Stimulated activated CD4-positive, alpha-beta T cell treated with anti-CD3 and anti-CD28 coated beads, Interleukin-15, amount 100 ng/mL, for 24 hours (primary cell): ENCODE results near the gene TMEM196.
A peak's percentile ranks its signal among the peaks of the same experiment; 100 is the strongest.

Experiments
- DNase-seq: peaks from one replicate; pipeline ENCODE4 v3.0.0-alpha.2; 2020

TMEM196 gene

DNA sequence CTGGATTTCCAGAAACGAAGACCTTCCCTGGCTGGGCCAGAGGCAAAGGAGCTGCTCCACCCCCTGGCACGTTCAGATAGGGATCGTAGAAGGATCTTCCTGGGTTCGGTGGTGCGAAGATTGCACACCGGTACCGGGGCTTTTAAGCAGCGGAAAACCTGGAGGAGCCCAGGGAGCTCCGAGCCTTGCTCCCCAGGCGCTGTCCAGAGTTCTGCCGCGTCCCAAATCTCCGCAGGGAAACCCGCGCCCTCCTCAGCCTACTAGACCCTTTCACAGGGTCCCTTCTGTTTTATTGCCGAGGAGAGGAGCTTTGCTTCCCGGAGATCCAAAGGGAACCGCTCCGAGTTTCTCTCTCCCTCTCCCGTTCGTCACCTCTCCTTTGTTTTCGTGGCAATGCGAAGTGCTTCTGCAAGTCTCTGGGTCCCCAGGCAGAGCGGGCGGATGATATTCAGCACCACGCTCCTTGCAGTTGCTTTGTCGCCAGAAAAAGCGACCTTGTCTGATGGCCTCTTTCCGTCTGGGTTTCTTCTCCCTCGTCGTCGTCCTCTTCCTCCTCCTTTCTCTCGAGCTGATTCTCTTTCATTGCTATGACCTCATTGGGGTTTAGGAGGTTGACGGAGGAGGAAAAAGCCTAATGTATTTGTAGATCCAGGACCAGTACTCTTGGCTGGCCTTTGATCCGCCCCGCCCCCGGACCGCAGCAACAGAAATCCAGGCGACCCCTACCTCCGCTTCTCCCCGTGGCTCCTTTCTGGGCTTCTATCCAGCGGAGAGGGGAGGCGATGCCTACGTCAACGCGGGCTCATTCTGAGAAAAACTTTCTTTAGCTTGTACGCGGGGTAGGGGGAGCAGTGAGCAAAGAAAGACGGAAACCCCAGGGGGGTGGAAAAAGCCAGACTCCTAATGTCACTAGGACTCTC is at the start of gene TMEM196:
TMEM196 (minus strand) TSS at position 777 of the 920 bp plus-strand sequence. CDS start 921 bp downstream, outside the sequence.
- peak; percentile 2 for DNase-seq

DNA sequence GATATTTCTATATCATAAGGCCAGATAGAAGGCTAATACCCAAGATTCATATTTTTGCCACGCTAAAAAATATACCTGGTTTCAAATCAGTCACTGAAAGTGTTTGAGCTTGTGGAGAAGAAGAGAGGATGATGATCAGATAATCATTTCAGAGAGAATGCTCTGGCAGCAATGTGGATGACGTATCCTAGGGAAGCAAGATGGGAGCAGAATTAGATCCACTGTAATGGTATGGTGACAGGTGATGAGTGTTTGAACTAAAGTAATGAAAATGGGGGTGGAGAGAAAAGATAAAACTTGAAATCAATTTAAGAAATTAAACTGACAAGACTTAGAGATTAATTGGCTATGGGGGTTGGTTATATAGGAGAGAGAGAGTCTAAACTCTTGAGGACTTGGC is 42.7 kb upstream of the TMEM196 start:
- DNase-seq: no peak

DNA sequence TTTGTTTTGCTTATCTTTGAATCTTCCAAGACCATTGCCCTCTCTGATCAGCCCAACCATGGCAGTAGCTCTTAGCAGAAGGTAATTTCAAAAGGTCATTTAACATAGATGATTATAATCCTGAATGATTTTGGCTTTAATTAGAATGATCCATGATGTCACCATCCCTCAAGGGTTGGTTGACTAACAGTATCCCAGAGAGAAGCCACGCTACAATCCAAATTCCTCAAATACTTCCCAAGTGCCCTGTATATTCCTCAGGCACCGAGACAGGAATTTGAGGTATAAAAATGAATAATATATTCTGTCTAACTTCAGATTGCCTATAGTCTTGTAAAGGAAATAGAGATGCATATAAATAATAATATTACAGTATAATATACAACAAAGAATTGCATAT is 42.1 kb upstream of the TMEM196 start:
- DNase-seq: no peak

DNA sequence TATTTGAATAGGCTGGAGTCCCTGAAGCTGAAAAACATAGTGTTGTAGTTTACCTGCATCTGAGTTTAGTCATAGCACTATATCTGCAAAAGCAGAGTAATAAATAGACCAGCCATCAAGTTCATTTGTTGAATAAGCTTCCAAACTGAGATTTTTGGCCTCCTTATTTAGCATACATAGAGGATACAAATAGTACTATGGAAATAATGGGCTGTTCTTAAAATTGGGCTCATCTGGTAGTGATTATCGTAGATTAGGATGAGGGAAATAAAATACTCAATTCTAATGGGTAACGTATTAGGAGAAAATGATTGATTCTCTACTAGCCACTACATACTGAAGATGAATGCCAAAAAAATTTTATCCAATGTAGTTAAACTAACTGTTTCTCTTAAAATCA is 41.4 kb upstream of the TMEM196 start:
- DNase-seq: no peak

DNA sequence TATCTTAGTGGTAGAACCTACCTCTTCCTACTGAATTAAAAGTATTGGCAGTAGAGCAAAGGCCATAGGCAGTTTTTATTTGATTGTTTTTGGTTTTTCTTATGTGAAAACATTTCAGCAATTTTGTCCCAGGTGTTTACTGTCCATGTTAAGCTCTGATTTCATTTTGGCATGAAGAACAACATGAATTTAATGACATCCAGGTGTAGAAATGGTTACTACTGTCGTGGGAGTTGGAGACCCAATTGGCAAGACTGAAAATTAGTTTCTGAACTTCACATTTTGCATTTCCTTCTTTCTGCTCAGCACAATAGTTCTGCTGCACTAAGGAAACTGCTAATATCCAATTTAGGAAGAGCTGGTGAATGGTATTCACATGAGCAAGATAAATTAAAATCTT is 38.0 kb upstream of the TMEM196 start:
- no peak for DNase-seq

DNA sequence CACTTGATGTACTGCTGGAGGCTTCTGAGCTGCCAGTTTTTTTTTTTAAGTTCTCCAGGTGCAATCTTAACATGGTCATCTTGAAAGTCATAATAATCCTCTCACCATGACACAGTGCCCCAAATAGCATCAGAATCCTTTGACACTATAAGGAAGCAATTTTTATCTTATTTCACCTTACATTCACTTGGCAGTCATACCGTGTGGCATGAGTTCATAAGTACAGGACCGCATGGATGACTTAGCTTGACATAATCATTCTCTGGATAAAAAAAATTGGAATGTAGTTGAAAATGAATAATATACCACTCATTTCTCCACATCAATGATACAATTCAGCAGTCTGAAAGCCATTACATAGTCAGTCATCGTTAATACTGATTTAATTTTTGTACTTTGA is 25.6 kb upstream of the TMEM196 start:
- DNase-seq: no peak

DNA sequence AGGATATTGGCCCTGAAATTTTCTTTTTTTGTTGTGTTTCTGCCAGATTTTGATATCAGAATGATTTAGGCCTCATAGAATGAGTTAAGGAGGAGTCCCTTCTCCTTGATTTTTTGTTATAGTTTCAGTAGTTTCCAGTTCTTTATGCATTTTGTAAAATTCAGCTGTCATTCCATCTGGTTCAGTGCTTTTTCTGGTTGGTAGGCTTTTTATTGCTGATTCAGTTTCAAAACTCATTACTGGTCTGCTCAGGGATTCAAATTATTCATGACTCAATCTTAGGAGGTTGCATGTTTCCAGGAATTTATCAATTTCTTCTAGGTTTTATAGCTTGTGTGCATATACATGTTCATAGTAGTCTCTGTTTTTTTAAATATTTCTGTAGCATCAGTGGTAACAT is 10.1 kb upstream of the TMEM196 start:
- DNase-seq: no peak

DNA sequence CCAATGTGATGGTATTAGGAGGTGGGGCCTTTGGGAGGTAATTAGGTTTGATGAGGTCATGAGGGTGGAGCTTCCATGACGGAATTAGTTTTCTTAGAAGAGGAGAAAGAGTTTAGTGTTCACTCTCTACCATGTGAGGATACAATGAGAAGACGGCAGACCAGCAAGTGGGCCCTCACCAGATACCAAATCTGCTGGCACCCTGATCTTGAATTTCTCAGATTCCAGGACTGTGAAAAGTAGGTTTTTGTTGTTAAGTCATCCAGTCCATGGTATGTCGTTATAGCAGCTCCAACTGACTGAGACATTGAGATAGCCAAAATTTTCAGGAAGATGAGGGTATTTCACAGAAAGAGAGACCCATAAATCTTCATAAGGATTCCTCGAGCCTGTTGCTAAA is 3.6 kb upstream of the TMEM196 start:
- no peak for DNase-seq

DNA sequence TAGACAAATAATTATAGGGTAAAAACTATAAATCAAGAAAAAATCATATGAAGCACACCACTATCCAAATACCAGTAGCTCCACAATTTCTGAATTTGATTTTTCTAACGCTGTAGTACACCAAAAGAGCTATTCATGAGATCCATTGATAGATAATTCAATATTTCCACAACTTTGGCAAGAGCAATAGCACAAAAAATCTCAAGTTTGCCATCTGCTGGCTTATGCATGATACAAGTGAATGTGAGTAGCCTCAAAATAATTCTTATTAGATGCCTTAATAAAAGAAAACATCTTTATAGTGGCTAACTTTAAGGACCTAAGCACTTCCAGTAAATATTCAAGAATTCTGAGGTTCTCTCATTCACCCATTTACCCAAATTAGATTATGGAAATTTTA is 2.2 kb upstream of the TMEM196 start:
- DNase-seq: no peak

DNA sequence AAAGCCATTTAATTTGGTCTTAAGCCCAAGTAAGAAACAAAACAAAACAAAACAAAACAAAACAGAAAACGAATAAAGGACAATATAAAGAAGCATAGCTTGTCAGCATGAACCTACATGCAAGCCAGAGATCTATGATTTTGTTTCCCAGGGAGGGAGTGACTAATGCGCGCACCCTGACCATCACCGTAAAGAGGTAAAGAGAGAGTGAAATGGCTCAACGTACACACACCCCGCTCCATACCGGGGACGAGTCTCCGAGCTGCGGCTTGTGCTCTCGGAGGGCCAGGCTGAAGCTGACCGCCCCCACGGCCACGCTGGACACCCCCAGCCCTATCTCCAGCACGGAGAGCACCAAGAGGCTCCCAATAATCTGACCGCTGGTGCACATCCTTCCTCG is 1.1 kb downstream of the TMEM196 start:
- no peak for DNase-seq

DNA sequence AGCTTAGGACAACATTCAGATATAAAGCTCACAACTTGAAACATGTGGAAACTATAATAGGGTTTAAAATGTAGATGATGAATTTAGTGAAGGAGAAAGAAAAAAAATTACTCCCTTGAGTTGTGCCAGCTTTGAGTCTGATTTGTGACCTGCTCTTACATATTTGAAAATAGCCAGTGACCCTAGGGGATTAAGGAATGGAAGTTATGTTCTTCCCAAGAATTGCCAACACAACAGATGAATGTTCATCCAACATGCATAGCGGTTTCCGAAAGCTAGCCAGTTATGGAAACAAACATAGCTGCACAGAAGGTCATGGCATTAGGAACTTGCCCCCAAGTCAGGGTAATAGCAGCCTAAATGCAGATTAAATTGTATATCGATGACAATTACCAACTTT is 10.8 kb downstream of the TMEM196 start:
- no peak for DNase-seq

DNA sequence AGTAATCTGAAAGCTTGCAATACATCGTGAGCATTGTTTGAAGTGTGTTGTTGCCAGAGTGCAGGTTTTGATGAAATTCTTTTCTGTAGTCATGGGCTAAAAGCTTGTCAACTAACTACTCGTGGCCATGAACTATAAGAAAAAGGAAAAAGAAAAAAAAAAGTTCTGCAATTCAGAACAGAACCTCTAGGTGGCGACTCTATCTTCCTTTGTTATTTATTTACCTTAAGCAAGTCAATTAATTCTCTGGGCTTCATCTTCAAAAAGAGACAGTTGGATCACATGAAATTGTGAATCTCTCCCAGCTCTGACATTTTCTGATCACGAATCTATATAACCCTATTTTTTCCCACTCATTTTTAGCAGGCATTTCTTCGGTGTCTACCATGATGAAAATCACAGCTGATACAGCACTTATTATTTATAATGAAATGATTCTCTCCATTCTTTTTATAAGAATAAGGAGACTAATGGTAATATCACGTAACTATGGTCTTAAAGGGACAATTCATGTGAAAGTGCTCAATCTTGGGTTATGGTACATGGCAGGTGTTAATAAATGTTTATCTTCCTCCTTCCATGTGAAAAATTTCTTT is 18.8 kb downstream of the TMEM196 start:
- DNase-seq: no peak

DNA sequence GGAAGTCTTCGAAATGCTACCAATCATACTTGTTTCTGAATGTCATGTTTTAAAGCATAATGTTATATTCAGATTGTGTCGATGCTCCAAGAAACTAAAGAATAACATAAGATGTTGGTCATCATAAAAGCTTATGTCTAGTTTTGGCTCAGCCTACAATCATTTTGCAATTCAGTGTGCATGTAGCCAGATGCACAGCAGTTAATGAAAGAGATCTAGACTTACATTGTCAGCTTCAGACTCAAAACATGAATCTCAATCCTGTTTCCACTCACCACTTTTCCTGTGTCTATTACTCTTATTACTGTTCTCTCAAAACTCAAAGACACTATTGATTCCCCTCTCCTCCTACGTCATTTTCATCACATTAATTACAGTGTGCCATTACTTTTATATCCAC is 21.4 kb downstream of the TMEM196 start:
- DNase-seq: no peak

DNA sequence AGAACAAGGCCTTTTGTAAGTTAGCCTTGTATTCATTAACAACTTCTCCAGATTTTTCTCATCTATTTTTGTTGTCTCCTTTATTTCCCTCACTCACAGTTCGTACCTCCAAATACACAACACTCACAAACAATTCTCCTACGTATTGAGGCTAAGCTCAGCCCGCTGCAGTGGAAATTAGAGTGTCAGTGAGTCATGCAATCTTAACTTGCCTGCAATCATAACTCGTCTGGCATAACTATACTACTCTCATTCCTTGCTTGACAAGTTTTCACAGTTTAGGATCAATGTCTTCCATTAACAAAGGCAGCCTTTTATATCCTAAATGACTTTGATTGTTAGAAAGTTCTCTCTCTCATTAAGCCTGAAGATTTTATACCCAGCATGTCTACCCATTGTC is 23.8 kb downstream of the TMEM196 start:
- no peak for DNase-seq

DNA sequence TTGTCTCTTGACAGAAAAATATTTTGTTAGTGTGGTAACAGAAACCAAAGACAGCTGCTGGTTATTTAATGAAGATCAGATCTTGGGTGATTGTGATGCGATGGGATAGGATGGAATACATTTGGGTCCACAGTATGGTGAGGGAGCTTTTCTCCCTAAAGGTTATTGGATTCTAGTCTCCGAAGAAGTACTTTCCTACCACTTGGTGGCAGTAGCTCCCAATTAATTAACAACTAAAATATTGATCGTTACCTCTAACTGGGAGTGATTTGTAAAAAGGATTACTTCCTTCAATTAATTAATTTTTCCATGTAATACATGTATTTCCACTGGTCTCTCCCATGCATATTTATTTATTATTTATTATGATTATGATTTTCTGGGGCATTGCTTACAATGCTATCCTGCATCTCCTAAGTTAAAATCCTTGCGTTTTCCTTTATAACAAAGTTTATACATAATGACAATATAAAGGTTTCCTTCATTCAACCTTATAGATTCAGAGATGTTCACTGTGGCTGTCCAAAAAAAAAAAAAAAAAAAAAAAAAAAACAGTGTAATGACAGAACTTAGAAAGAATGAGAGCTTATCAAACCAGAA is 25.6 kb downstream of the TMEM196 start:
- DNase-seq: no peak

DNA sequence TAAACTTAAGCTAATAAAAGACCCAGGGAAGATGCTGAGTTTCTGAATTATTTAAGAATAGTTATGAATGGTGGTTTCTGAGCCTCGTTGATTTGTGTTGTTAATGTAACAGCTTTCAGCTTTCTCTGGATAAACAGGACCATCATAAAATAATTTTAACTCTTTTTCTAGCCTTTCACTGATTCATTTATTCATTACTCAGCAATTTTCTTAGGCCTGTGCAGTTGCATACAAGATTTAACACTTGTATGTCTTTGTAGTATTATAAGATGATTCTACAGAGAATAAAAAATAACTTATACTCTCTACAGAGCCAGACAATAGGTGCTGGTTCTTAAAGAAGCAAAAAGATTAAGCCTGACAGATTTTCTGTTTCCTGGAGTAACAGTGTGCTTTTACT is 29.3 kb downstream of the TMEM196 start:
- DNase-seq: no peak

DNA sequence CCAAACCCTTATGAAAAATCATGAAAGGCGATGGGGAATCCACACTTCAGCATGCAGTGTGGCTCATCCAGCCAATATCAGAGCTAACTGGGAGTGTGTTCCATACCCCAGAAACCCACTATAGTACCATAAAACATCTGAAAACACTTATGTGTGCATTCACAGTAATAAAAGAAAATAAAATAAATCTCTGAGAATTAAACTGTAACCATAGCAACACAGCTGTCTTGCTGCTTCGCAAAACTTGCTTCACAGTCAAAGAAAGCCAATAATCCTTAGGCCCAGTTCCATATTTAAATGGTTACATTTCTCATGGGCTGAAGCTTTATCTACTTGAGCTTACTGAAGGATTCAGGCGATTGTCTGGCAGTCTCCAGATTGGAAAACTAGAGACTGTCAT is 44.7 kb downstream of the TMEM196 start:
- DNase-seq: no peak

DNA sequence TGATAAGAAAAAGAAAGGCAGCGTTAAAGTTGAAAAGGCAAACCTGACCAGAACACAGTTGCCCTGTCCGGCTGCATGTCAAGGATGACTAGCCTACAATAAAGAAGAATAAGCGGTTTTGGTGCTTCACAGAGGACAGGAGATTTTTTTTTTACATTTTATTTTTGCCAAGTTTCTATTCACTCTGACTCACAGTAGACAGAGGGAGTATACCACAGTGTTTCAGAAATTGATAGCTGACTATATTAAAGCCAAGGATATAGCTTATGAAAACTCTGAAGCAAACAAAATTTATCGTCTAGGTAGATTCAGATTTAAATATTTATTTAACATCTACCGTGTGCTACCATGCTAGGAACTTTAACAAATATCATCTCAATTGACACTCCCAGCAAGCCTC is 47.6 kb downstream of the TMEM196 start:
- DNase-seq: no peak

DNA sequence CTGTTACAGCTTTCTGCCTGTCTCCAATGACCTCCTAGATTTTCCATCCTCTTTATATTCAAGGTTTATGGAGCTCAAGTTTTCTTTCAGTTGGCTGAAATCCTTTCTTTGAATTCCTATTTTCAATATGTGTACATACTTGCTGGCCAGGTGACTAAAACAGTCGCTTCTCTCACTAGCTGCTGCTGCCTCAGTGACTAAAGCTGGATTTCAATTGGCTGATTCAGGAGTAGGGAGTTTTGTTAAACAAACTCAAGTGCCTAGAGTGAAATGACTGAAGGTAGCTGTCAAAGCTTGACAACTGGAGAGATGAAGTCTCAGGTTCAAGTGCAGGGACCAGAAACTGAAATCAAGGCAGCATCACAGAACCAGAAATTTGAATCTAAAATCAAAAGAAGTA is 57.9 kb downstream of the TMEM196 start:
- no peak for DNase-seq

DNA sequence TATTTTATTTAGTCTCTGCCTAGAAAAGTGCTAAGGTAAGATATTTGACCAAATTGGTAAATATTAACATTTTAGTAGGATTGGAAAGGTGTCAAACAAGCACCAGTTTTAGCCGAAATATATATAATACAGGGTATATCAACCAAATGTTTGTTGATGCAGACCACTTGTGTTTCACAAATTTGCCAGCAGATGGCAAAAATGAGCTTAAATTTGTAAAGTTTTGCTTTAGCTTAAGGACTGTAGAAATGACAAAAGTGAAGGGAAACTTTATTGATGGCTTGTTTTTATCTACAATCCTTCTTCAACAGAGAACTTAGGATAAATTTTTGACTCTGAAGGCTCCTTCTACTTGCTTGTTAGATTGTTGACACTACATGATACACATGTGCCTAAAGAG is 59.7 kb downstream of the TMEM196 start:
- peak; percentile 45 for DNase-seq

DNA sequence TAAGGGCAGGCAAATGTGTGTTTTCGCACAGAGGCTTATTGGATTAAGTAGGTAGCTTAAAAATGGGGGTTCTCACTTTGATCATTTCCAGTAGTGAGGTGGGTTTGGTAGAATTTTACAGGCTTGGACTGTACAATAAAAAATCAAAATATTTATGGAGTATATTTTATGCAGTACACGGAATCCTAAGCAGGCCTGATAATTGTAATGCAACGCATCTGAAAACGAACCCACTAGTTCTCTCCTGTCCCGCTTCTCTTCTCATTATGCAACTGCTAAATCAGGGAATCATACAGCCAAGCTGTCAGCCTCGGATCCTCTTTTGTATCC is 64.2 kb downstream of the TMEM196 start:
- no peak for DNase-seq

DNA sequence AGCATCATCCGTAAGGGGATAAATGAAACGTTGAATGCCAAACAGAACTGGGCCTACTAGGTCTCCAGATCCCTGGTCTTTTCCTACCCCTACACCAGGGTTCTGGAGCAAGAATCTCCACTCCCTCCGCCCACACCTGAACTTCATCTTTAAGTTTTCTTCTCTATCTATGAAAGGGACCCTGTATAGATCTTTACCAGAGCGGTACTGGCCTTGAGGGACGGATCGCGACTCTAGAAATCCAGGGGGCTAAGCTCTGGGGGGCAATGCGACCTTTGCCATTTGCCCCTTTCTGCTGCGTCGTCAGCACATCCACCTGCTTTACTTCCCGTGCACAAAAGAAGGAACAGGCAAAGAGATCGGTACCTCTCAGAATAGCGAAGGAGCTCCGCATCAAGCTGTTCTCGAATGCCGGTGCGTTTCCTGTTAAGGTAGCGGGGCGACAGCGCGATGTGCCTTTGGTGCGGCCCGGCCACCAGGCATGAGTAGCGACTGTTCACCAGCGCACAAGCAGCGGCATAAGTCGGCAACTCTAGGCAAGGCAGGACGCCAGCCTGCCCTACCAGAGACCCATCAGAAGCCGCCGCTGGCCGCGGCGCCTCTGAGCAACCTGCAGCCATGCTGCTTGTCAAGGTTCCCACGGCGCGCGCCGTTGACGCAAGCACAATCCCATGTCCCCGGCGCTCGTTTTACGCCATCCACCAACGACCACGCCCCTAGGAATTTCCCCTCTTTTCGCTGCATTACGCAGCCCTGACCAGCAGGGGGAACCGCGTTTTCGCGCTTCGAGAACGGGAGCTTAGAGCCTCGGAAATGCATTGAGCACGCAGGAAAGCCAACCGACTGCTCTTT is 64.8 kb downstream of the TMEM196 start, which contains the start of gene POLR1F:
POLR1F (minus strand) TSS at position 641 of the 852 bp plus-strand sequence; CDS start at position 620, 21 bp downstream.
- DNase-seq: peak; percentile 92

DNA sequence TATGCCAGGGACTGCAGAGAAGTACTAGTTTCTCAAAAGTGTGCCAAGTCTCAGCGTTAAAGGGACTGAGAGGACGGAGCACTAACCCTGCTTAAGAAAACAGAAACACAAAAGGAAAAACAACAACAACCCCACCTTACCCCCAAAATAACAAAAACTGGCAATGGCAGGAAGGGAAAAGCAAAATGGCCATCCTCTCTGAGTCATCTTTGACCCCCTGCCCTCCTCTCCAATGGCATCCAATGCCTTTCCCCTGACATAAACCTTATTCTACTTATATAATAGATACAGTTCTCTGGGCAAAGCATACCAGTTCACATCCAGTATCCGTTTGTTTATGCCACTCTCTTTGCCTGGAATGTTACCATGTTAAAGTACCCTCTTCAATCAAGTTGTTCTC is 66.2 kb downstream of the TMEM196 start:
- DNase-seq: no peak
